HG03460 (cell line): ENCODE results near the gene DEPDC1.
"Not testable (repeated sequence)": the region's sequence is repeated elsewhere in the genome, so short reads cannot be mapped to it uniquely, and the experiment has no call there.

Source experiments
- ATAC-seq: cut with Tn5 transposase; IDR thresholded peaks from one replicate; pipeline ENCODE4 v1.9.1; 2021; ENCODE audit not compliant: unreplicated experiment

DEPDC1 gene

GRCh38 chr1:68479501-68479900 lies 17.4 kb downstream of the DEPDC1 start:
- no peak for ATAC-seq

- no peak for ATAC-seq
These were observed 18.2 kb downstream of the DEPDC1 start for GRCh38 chr1:68478662-68479061.

- ATAC-seq: not testable (repeated sequence)
These were observed 20.3 kb downstream of the DEPDC1 start for GRCh38 chr1:68476626-68477025.

GRCh38 chr1:68473060-68473459 lies 23.8 kb downstream of the DEPDC1 start:
- no peak for ATAC-seq

DNA sequence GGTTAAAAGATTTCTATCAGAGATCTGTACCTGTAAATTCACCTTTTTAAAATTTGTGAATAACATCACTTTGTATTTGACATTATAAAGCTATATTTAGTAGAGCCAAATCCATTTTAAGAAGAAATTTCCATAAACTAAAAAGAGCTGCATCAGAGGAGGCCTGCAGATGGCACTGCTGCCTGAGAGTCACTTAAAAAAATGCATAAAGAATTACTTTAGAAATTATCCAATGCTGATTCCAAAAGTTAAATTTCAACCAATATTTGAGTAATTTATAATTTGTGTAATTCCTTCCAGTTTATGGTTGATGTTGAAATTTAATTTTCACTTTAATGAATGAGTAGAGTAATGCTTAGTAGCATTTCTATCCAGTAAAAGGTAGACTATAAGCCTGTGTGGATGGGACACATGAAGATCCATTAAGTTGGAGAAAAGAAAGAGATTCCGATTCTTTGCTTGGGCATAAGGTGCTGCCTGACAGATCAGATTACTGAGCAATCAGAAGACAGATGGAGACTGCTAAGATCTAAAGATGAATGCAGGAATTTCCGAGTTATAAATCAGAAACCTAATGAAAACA lies 26.4 kb downstream of the DEPDC1 start:
- no peak for ATAC-seq

GRCh38 chr1:68464891-68465290 lies 32.0 kb downstream of the DEPDC1 start:
- ATAC-seq: no peak

- no peak for ATAC-seq
These were observed 35.9 kb downstream of the DEPDC1 start for GRCh38 chr1:68460935-68461334.

DNA sequence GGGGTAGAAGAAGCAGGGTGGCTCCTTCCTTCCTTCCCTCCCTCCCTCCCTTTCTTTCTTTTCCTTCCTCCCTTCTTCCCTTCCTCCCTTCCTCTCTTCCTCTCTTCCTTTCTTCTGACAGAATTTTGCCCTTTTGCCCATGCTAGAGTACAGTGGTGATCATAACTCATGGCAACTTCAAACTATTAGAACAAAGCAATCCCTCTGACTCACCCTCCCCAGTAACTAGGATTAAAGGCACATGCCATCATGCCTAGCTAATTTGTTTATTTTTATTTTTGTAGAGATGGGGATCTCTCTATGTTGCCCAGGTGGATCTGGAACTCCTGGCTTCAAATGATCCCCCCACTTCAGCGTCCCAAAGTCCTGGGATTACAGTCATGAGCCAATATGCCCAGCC lies 37.1 kb downstream of the DEPDC1 start:
- no peak for ATAC-seq

DNA sequence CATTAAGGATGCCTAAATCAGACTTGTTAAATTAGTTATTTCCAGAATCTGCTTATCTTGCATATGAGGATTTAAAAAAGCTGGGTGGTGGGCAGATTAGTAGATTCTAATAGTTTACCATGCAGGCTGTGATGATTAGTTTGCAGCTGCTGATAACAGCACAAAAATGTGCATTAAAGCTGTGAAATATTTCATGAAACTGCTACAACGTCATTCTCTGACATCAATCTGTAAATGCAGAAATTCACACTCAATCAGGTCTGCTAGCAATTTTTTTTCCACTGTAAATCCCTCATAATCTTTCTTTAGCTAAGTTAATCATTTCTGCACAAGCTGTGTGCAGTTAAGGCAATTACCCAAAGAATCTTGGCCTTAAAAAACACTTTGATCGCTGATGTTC lies 37.8 kb downstream of the DEPDC1 start:
- ATAC-seq: no peak

GRCh38 chr1:68456202-68456601 lies 40.7 kb downstream of the DEPDC1 start:
- ATAC-seq: no peak

DNA sequence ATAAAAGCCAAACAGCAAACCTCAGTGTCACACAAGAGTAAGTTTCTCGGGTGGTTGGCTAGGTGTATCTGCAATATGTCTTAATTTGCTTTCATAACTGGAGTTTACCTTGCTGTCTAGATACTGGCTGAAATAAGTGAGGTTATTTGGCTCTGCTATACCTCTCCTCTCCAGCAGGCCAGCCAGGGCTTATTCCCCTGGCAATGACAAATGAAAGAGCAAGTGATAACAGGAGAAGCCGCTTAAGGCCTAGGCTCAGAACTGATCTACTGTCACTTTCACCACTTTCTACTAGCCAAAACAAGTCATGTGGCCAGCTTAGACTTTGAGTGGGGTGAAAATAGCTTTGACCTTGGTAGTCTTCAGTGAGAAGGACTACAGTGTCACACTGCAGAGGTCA lies 42.3 kb downstream of the DEPDC1 start:
- ATAC-seq: no peak

DNA sequence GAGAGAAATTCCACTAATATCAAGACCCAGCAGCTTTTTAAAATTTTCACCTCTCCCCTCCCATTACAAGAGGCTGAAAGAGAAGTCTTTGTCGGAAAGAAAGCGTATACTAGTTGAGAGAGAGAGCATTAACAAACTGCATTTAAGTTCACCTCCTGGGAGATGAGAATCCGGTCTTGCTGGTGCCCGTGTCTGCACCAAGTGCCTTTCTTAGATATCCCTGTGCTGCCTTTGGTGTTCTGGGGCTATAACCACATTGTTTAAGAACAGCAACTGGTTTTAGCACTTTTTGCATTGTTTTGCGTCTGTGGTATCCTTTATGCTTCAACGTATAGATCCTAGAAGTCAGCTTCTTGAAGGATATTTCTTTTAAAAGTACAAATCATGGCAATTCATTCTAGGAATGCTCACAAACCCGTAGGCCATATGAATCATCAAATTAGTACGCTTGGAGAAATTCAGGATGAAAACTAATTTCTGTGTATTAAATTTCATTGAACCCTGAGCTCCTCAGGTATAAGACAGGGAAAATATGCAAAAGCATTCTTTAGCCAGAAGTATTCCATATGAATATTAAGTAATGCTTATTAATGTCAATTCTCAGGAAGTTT lies 43.7 kb downstream of the DEPDC1 start:
- no peak for ATAC-seq

GRCh38 chr1:68449901-68450300 lies 47.0 kb downstream of the DEPDC1 start, which contains the start of gene RPE65:
Gene RPE65 (minus strand): TSS chr1:68449954. CDS start chr1:68449905, 49 bp downstream.
- no peak for ATAC-seq

- no peak for ATAC-seq
These were observed 48.5 kb downstream of the DEPDC1 start for GRCh38 chr1:68448365-68448764.

GRCh38 chr1:68445709-68446108 lies 51.2 kb downstream of the DEPDC1 start:
- no peak for ATAC-seq

- peak; percentile 79 for ATAC-seq
These were observed 53.9 kb downstream of the DEPDC1 start for GRCh38 chr1:68442822-68443556.

- no peak for ATAC-seq
These were observed 54.9 kb downstream of the DEPDC1 start for GRCh38 chr1:68442006-68442405.

- ATAC-seq: no peak
These were observed 58.6 kb downstream of the DEPDC1 start for GRCh38 chr1:68438310-68438709.

DNA sequence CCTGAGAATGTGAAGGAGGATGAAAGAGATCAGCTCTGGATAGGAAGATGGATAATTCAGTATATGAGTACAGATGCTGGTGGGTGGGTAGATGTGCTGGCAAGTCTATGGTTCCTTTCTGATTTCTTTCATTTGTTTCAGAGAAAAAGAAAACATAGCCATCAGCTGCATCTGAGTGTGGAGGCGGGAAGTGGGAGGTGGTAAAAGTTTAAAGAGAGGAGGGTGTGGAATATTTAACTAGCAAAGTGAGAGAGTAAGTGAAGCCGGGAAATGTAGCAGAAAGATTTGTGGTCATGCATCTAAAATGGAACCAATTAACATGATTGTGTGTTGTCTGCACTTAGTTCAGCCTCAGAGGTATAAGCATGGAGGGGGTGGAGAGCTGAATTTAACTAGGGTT lies 63.5 kb downstream of the DEPDC1 start:
- ATAC-seq: no peak

DNA sequence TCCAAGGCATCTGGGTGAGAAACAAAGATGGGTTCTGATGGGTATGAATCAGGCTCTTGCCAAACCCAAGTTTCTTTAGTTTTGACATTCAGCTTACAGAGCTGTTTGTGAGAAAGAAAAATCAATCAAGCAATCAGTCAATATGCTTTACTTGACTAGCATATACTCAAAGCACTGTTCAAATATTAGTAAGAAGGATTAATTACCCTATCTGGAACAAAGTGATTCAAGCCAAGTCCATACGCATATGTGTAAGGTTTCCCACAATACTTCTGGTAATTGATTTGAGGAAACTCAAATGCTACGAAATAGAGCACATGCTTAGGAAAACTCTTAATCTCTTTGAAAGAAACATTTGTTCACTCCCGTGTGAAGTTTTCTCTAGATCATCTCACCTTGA lies 65.8 kb downstream of the DEPDC1 start:
- ATAC-seq: no peak

DNA sequence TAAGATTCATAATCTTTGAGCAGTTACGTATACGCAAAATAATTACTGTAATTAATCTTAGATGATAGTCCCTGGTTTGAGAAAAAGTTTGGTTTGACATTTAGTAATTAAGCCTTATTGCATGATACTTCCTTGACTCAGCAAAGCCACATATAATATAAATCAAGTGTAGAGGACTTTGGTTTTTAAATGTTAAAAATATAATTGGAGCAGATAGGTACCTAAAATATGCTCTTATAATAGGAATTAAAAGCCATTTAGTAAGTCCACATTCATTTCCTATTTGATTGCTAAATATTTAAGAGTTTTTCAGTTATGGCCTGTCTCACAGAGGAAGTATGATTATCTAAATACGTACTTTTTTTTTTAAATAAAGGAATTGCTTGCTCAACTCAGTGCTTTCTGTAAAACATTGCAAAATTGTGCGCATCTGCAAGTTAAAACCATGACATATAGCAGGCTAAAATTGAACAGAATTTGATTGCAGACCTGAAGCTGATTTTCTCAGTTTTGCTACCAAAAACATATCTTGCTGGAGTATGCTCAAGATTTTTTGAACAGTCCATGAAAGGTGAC lies 67.6 kb downstream of the DEPDC1 start:
- ATAC-seq: no peak

DNA sequence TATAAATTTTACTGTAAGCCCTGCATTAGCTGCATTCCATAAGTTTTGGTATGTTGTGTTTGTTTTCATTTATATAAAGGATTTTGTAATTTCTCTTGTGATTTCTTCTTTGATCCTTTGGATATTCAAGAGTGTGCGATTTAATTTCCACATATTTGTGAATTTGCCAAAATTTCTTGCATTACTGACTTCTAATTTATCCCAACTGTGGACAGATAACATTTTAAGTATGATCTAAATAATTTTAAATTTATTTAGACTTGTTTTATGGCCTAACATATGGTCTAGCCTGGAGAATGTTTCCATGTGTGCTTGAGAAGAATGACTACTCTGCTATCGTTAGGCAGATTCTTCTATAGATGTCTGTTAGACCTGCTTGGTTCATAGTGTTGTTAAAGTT lies 70.3 kb downstream of the DEPDC1 start:
- no peak for ATAC-seq
